AG08396 (cell line): Measurements from ENCODE around the gene EMX1.

Experiments used
- DNase-seq: peaks from one replicate; pipeline ENCODE4 v3.0.0; 2012; ENCODE audit warnings: low spot score, mixed read lengths

EMX1 gene

GRCh38 chr2:72943540-72944395, 26.4 kb downstream of the EMX1 start:
- DNase-seq: no peak

GRCh38 chr2:72944804-72945449, 27.6 kb downstream of the EMX1 start:
- DNase-seq: no peak

GRCh38 chr2:72945450-72946019, 28.2 kb downstream of the EMX1 start:
- no peak for DNase-seq

- no peak for DNase-seq
Measured at GRCh38 chr2:72946466-72946865, 29.1 kb downstream of the EMX1 start.

GRCh38 chr2:72947952-72948830, 30.9 kb downstream of the EMX1 start:
- no peak for DNase-seq

- no peak for DNase-seq
Measured at GRCh38 chr2:72949045-72949444, 31.7 kb downstream of the EMX1 start.

GRCh38 chr2:72949642-72950041, 32.3 kb downstream of the EMX1 start:
- DNase-seq: no peak

GRCh38 chr2:72950558-72951255, 33.4 kb downstream of the EMX1 start:
- no peak for DNase-seq

- no peak for DNase-seq
Measured at GRCh38 chr2:72951303-72952095, 34.2 kb downstream of the EMX1 start.

GRCh38 chr2:72952110-72952823, 34.9 kb downstream of the EMX1 start:
- DNase-seq: no peak

- no peak for DNase-seq
Measured at GRCh38 chr2:72952961-72953360, 35.6 kb downstream of the EMX1 start.

- no peak for DNase-seq
Measured at GRCh38 chr2:72953528-72953927, 36.2 kb downstream of the EMX1 start.

GRCh38 chr2:72953976-72954375, 36.7 kb downstream of the EMX1 start:
- no peak for DNase-seq

GRCh38 chr2:72954376-72955227, 37.3 kb downstream of the EMX1 start:
- no peak for DNase-seq

- no peak for DNase-seq
Measured at GRCh38 chr2:72955228-72956049, 38.1 kb downstream of the EMX1 start.

GRCh38 chr2:72956050-72956395, 38.7 kb downstream of the EMX1 start:
- no peak for DNase-seq

- no peak for DNase-seq
Measured at GRCh38 chr2:72956936-72957335, 39.6 kb downstream of the EMX1 start.
